Measurements from ENCODE around the gene SCD.
A peak's percentile ranks its signal among the peaks of the same experiment; 100 is the strongest.
"Not testable (repeated sequence)": the region's sequence is repeated elsewhere in the genome, so short reads cannot be mapped to it uniquely, and the experiment has no call there.

The SCD gene

GRCh38 chr10:100346765-100347567 is at the start of gene SCD:
TSS of gene SCD (plus strand) at chr10:100347233. CDS start at chr10:100347505, 272 bp downstream.
- DNase-seq (ENCODE audit: low read depth in 1 of 2, low spot score in 1 of 2), result peak; percentile 36 to 61

GRCh38 chr10:100297242-100297641 is 49.8 kb upstream of the SCD start:
- DNase-seq (ENCODE audit: low read depth in 1 of 2, low spot score in 1 of 2), result no peak

GRCh38 chr10:100301123-100301522 is 45.9 kb upstream of the SCD start:
- not testable (repeated sequence) for DNase-seq (ENCODE audit: low read depth in 1 of 2, low spot score in 1 of 2)

- no peak for DNase-seq (ENCODE audit: low read depth in 1 of 2, low spot score in 1 of 2)
These were observed 43.2 kb upstream of the SCD start for GRCh38 chr10:100303724-100304319.

- no peak for DNase-seq (ENCODE audit: low read depth in 1 of 2, low spot score in 1 of 2)
These were observed 42.6 kb upstream of the SCD start for GRCh38 chr10:100304414-100304813.

- no peak for DNase-seq (ENCODE audit: low read depth in 1 of 2, low spot score in 1 of 2)
These were observed 40.2 kb upstream of the SCD start for GRCh38 chr10:100306861-100307260.

GRCh38 chr10:100307684-100308083 is 39.3 kb upstream of the SCD start:
- DNase-seq (ENCODE audit: low read depth in 1 of 2, low spot score in 1 of 2), result no peak

- no peak for DNase-seq (ENCODE audit: low read depth in 1 of 2, low spot score in 1 of 2)
These were observed 35.7 kb upstream of the SCD start for GRCh38 chr10:100311298-100311697.

GRCh38 chr10:100315615-100316014 is 31.4 kb upstream of the SCD start:
- DNase-seq (ENCODE audit: low read depth in 1 of 2, low spot score in 1 of 2), result no peak

- no peak for DNase-seq (ENCODE audit: low read depth in 1 of 2, low spot score in 1 of 2)
These were observed 28.8 kb upstream of the SCD start for GRCh38 chr10:100318207-100318606.

GRCh38 chr10:100319707-100320402 is 27.2 kb upstream of the SCD start:
- DNase-seq (ENCODE audit: low read depth in 1 of 2, low spot score in 1 of 2), result no peak

GRCh38 chr10:100325158-100325557 is 21.9 kb upstream of the SCD start:
- no peak for DNase-seq (ENCODE audit: low read depth in 1 of 2, low spot score in 1 of 2)

- no peak for DNase-seq (ENCODE audit: low read depth in 1 of 2, low spot score in 1 of 2)
These were observed 19.9 kb upstream of the SCD start for GRCh38 chr10:100327007-100327717.

- no peak for DNase-seq (ENCODE audit: low read depth in 1 of 2, low spot score in 1 of 2)
These were observed 19.4 kb upstream of the SCD start for GRCh38 chr10:100327718-100328009.

GRCh38 chr10:100328198-100328597 is 18.8 kb upstream of the SCD start:
- DNase-seq (ENCODE audit: low read depth in 1 of 2, low spot score in 1 of 2), result no peak

GRCh38 chr10:100330079-100330478 is 17.0 kb upstream of the SCD start, which contains the start of gene PKD2L1:
TSS of gene PKD2L1 (minus strand) at chr10:100330228. CDS start at chr10:100330103, 125 bp downstream.
- DNase-seq (ENCODE audit: low read depth in 1 of 2, low spot score in 1 of 2), result no peak

GRCh38 chr10:100333106-100333505 is 13.9 kb upstream of the SCD start:
- DNase-seq (ENCODE audit: low read depth in 1 of 2, low spot score in 1 of 2), result no peak

- no peak for DNase-seq (ENCODE audit: low read depth in 1 of 2, low spot score in 1 of 2)
These were observed 13.2 kb upstream of the SCD start for GRCh38 chr10:100333661-100334440.

- DNase-seq (ENCODE audit: low read depth in 1 of 2, low spot score in 1 of 2), result no peak
These were observed 12.3 kb upstream of the SCD start for GRCh38 chr10:100334762-100335161.

- DNase-seq (ENCODE audit: low read depth in 1 of 2, low spot score in 1 of 2), result peak; percentile 61
These were observed 8.5 kb upstream of the SCD start for GRCh38 chr10:100338434-100339036.
